GM21423 (cell line): ENCODE data around the gene BRME1.

Source experiments
- ATAC-seq: cut with Tn5 transposase; IDR thresholded peaks from one replicate; pipeline ENCODE4 v1.9.1; 2021; ENCODE audit warnings: mild to moderate bottlenecking, moderate library complexity; ENCODE audit not compliant: unreplicated experiment

The BRME1 gene

DNA sequence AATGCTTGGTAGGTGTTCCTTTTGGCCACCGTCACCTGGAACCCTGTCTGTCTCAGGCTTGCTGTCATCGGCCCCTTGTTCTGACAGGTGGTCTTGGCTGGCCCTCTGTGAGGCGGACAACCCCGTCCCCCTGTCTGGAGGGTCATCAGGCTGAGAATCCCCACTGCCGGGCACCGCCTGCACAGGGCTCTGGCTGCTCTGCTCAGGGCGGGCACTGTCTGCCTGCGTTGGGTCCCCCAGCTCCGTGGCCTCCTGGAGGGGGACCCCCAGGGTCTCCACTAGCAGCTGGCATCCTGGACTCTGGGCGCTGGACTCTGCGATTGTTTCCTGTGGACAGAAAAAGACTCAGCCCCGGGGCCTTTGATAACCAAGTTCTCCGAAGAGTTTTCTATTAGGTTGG, 15.8 kb downstream of the BRME1 start:
- ATAC-seq, result no peak

DNA sequence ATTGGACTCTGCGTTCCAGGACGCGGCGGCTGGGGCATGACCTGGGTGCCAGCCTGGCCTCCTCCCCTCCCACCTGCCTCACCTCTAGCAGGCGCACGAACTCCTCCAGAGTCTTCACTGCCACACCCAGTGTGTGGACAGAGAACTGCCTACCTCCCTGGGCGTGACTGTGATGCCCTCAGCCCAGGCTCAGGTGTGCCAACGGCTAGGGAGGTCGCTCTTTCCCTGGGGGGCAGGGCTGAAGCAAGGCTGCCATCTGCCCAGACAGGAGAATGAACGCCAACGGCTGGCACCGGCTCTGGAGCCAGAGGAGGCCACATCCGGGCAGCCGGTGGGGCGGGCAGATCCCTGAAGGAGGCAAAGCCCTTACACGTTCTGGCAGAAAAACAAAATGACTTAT, 17.6 kb downstream of the BRME1 start:
- ATAC-seq, result no peak

DNA sequence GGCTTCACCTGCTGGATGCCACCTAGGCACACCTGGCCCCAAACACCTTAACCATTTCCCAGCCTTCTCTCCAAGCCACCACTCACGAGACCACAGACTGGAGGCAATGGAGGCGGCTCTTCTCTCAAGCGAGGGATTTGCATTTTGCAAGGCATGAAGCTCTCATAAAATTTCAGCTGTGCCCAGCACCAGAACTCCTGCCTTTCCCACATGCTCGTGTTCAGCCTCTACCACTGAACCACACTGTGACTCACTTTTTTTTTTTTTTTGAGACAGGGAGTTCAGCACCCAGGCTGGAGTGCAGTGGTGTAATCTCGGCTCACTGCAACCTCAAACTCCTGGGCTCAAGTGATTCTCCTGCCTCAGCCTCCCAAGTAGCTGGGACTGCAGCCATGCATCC, 18.4 kb downstream of the BRME1 start:
- no peak for ATAC-seq

DNA sequence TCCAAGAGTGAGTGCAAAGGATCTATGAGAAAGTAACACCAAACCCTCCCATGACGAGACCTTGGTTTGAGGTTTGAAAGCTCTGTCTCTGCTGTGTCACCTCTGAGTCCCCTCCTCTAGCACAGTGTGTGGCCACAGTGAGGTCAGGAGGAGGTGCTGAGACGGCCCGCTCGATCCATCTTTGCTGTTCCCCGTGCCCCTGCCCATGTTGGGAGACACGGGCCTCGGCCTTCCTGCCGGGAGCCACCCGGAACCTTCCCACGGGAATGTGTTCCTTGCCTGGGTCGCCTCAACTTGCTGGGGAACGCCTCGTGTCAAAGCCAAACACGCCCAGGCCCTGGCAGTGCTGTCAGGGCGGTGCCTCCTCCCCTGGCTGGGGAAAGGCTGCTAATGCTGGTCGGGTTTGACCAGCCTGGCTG, 18.9 kb downstream of the BRME1 start:
- no peak for ATAC-seq

DNA sequence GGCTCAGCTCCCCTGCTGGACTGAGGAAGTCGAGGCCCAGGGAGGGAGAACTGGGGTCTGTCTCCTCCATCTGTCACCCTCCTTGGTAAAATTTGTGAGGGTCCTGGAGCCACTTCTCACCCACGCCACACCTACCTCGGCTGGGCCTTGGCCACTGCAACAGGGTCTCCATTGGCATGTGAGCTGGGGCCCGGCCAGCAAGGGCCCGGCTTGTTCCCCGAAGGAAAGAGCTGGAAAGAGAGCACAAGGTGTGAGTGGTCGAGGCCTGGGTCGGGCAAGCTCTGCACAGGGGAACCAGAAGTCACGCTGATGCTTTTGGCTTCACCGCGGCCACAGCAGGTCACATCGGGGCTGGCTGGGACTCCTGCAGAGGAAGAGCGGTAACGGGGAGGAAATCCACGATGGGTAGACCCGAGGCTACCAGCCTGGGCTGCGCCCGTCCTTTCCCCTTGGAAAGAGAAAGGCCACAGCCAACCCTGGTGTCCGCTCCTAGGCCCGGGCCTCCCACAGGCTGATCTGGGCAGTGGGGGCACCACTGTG, 20.0 kb downstream of the BRME1 start:
- no peak for ATAC-seq

DNA sequence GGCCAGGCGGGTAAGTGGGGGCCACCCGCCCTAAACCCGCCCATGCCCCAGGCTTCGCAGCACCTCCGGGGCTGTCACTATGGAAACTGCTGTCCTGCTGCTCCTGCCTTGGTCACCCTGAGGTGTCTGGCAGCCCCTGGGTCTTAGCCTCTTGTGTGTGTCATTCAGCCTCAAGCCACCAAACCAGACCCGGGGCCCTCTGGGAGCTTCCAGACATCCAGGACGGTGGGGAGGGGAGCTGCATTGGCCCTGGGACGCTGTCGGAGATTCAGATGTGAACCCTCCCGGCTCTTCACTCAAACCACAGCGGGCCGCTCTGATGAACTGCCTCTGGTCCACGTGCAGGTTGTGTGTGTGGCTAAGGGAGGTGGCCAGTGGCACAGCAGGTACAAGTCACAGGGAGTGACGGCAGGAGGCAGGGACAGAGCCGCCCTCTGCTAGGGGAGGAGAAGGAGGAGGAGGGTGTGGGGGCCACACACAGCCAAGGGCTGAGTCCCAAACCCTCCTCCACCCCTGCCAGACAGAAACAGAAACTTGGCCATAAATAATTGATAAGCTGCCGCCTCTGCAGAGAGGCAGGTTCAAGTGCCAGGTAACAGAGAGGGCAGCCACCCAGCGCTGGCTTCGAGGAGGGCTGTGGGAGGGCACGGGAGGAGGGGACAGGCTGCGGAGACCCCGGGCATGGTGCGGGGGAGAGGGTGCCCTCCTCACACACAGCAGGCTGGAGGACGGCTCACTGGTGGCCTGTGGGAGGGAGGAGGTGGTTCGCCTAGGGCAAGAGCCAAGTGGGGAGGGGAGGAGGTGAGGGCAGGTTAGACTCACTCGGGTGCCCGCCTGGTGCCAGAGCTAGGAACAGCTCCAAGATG, 21.0 kb downstream of the BRME1 start:
- no peak for ATAC-seq

DNA sequence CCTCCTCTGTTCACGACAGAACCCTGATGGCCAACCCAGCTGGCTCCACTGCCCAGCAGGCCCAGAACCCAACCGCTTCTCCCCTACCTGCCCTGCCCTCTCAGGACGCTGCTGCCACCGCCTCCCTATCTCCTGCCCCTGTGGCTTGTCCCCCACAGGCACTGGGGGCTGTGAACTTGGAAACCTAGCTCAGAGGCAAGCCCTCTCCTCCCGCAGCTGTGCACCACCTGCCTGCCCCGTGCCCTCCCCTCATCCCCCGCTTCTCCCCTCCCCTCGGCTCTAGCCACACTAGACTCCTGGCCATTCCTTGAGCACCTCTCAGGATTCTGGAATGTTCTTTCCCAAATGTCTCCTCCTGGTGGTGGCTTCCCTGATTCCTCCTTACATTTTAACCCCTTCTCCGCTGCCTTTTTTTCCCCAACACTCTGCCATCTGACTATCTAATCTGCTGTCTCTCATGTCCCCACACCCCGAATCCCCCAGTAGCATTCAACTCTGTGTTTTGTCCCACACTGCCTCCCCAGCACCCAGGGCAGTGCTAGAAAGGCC, 22.3 kb downstream of the BRME1 start:
- ATAC-seq, result no peak

DNA sequence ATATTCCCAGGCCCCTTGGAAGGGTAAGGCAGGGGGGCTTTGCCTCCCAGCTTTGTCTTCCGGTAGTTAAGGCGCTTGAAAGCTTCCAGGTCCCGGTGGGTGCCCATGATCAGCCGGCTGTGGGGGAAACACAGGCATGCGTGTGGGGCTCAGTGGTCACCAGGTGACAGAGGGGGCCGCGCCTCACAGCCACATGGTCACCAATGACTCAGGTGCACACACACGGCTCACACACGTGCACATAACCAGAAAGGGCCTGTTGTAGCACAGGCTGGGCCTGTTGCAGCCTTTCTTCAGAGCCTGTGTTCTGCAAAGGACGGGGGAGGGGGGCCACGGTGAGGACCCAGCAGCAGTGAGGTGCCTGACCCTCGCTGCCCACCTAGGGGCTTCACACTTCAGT, 23.1 kb downstream of the BRME1 start:
- ATAC-seq, result no peak

DNA sequence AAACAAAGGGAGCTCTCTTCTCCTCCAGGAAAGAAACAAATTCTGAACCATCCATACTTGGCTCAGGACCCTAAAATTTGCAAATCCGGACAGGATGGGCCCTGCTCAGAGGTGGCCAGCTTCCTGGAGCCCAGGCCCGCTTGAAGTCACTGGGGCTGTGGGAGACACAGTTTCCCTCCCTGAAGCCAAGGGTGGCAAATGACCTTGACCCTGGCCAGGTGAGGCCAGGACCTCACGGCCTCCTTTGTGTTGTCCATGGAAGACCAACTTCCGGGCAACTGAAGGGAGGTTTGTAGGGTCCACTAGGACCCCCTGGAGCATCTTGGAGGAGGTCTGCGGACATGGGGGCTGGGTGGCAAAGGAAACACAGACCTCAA, 23.5 kb downstream of the BRME1 start:
- ATAC-seq, result no peak

DNA sequence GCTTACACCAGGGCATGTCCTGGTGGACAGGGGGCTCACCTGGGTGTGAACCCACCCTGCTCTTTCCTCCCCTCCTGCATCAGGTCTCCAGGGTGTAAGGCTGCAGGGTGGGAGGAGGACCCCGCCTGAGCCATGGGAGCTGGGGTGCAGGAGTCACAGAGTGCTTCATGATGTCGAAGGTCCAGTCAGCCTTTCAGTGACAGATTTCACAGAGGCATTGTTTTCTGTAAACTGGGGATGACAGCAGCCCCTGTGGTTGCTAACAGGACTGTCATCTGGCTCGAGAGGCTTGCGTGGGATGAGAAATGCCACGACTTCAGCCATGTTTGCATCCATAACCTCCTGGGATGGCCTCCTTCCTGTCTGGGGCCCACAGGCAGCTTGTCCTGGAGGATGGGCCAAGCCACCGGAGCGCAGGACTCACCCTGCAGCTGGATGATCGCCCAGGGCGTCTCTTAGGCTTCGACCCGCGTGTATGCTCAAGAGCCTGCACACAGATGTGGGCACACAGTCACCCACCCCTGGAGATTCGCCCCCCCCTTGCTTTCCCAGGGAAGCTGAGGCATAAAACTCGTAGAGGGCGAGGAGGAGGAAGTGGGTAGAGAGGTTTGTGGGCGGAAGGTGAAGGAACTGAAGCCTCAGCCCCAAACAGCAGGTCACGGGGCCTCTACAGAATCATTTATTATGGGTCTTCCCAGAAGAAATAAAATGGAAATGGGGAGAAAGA, 24.1 kb downstream of the BRME1 start:
- no peak for ATAC-seq

DNA sequence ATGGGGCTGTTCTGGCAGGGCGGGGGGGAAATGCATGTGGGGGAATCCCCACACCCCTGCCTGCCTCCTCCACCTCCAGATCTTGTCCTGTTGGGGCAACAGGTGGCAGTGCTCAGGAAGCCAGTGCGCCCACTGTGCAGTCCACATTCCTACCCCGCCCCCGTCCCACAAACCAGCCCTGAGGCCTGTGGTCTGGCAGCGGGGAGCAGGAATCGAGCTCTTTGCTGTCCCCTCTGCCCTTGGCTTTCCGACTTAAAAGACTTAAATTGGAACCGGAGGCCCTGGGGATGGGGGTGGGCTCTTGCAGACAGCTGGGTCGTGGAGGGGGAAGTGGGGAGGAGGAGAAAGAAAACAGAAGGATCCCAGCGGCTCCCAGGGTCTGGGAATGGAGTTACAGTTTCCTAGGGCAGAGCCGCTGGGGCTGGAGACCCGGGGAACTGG, 24.6 kb downstream of the BRME1 start:
- ATAC-seq, result no peak

DNA sequence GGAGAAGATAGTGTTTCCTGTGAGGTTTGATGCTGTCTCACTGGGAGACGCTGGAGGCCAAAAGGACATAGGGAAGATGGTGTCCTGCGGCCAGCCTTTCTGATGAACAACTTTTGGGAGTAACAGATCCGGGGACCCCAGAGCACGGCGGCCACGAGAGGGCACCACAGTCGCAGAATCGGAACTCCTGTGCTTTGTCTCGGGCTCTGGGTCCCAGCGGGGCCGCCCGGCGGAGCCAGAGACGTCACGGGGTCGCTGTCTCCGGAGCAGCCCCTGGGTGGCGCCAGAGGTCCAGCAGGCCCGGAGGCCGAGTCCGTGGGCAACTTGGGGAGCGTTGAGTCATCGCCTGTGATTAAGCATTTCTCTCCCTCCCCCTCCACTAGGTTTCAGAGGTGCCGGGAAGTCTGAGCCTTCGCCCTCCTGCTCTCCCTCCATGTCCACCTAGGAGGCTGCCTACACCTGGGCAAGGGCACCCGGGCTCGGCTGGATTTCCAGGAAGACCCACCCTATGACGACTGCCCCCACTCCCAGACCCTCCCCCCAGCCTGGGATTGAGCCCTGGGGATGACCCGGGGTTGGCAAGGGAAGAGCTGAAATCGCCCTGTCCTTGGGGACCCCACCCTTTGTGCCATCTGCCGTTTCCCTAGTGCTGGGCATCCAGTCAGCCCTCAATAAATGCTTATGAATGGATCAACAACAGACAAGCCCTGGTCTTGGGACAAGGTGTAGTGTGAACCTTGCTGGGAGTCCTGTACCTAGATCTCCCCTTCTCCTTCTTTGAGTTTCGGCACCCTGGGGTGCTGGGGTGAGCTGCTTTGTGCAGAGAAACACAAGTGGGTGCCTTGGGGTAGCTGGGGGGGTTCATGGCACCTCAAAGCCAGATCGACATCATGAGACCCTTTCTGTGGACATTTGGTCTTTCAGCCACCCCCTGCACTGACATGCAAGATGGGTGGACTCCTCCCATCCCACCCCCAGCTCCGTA, 25.6 kb downstream of the BRME1 start:
- peak; percentile 73 for ATAC-seq

DNA sequence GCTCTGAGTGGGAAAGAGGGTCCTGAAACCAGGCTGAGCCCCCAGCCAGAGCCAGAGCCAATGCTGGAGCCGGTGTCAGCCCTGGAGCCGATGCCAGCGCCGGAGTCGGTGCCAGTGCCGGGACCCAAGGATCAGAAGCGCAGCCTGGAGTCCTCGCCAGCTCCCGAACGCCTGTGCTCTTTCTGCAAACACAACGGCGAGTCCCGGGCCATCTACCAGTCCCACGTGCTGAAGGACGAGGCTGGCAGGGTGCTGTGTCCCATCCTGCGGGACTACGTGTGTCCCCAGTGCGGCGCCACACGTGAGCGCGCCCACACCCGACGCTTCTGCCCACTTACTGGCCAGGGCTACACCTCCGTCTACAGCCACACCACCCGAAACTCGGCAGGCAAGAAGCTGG, 28.6 kb downstream of the BRME1 start:
- ATAC-seq, result no peak

DNA sequence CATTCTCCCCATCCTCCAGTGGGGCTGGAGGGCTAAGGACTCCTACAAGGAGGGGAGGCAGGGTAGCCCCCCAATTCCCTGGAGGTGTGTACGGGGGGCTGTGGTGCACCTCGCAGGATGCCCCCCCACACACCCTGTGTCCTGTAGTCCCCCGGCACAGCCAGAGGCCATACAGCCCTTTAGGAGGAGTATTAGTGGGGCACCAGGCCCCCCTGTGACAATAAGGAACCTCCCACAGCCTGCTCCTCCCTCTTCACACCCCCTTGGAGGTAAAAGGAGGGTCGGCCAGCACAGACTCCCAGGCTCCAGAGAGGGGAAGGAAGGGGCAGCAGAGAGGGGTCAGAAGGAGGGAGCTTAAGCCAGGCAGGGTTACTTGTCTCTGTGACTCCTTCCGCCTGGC, 29.1 kb downstream of the BRME1 start, which contains the start of gene NANOS3:
NANOS3 (plus strand) TSS at position 301 of the 400 bp plus-strand sequence. CDS start 115 bp downstream, outside the sequence.
- no peak for ATAC-seq

DNA sequence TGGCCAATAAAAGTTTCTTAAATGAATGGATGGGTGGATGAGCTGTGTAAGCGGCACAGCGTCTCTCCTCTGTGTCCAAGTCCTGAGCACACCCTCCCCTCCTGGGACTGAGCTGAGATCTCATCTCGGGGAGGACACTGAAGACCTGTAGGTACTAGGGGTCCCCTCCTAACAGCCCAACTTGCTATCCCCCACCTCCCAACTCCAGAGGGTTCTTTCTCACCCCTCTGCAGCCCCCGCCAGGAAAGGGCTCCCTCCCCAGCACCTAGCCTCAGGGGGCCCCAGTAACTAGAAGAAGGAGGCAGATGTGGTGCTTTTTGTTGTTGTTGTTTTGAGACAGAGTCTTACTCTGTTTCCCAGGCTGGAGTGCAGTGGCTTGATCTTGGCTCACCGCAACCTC, 30.1 kb downstream of the BRME1 start:
- no peak for ATAC-seq

DNA sequence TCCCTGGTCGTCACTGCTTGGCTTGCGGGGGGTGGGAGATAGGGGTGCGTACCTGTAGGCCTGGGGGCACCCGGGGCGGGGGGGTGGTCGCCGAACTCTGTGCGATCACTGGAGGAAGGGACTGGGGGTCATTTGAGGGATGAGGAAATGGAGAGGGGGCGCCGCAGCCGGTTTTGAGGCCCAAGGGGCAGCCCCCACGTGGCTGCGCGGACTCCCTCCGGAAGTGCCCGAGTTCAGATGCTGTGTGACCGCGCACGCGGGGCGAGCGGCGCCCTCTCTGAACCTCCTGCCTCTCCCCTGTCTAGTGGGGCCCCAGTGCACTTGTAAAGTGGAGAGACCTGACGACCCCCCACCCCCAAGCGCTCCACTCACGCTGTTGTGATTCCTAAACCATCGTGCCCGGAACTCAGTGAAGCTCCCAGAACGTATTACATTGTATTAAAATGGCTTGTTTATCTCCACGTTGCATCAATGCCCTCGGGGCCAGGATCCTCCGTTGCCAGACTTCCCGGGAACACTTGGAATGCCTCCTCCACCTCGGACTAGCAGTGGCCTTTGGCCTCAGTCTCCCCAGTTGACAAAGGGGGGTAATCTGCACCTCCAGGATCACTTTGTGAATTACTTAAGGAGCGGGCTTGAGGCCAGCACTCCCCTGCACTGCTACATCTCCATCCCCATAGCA, 31.9 kb downstream of the BRME1 start:
- ATAC-seq, result no peak

DNA sequence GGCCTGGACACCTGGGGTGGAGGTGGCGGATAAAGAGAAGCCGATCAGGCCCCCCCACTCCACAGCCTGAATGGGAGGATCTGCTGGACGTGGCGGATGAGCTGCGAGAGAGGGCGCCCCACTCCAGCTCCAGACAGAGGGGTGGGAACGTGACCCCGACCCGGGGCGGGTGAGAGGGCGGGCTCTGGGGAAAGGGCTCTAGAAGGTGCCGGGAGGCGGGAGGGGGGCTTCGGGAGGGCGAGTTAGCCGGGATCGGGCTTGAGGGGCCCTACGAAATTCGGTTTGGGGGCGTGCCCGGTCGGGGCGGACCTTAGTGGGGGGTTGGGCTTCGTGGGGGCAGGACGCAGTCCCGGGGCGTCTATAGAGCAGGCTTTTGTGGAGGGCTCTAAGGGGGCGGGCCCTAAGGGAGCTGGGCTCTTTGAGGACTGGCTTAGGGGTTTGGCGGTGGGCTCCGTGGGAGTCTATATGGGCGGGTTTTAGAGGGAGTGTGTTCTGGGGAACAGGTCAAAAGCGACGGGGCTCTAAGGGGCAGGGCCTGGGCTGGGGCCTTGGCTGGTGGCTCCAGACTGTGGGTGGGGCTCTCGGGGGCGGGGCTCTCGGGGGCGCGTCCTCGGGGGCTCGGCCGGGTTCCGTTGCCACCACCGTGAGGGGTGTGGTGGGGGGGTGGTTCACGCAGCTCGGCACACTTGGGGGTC, 33.1 kb downstream of the BRME1 start:
- no peak for ATAC-seq

DNA sequence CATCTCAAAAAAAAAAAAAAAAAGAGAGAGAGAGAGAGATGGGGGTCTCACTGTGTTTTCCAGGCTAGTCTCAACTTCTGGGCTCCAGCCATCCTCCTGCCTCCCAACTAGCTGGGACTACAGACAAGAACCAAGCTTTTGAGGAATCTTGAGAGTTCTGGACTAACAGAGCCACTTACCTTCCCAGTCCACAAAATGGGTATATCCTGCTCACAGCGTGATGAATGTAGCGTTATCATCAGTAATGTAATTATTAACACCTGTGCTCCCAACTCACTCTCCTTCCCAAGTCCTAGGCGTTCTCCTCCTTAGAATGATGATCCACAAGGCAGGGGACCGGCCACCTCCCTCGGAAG, 33.6 kb downstream of the BRME1 start:
- no peak for ATAC-seq

DNA sequence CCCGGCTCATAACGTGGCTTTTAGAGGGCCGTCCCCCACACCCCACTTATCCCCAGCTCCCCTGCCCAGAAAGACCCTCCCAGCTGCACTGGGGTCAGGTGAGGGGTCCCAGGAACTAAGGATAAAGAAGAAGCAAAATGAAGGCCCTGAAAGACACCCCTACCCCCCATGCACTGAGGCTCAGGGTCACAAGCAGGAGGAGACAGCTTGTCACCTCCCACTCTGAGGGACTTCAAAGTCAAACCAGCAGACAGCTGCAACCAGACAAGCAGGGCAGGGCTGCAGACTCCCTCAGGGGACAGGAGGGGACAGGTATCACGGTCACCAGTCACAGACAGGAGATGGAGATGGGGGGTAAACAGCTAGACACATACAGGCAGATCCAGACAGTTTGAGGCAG, 35.0 kb downstream of the BRME1 start:
- no peak for ATAC-seq
